ENCODE results near the gene HSDL2. TPM values are rescaled to one million over a fixed set of nuclear protein-coding genes. Genes with fewer than 3 reads are reported as not detected.

Gene HSDL2
- total and polyA plus RNA-seq, 10 of the 15 experiments (the other 5 are each of a cell fraction or from before 2014, with no cell fraction given): 20.9 to 46.1 (median 27.0) TPM

GRCh38 chr9:112447283-112447761 lies 67.4 kb downstream of the HSDL2 start:
- ChIA-PET SMC1A (ENCODE audit: uncharacterized antibody, unreplicated experiment) (interaction anchor here (0.6 kb wide), 1 partner anchor 1176 kb away, joined by 3 read pairs; no protein-coding TSS in a partner anchor), RAD21 (ENCODE audit: unreplicated experiment) (no interaction called here), POLR2A (no interaction called here), CTCF (interaction anchor here (0.8 to 0.9 kb wide), 2 partner anchors 264 to 456 kb away, joined by 3 to 4 read pairs; no protein-coding TSS in a partner anchor)
- ATAC-seq: no peak
- no peaks in the 10 kb centered on the region for H3K79me2 ChIP-seq (ENCODE audit: control insufficient read depth, insufficient read depth, low read length)
- no peak overlapping the region for H3K9ac ChIP-seq (ENCODE audit: control insufficient read depth, insufficient read depth, low read length)
- TF ChIP-seq RB1 (IDR thresholded peaks at IDR 0.05; ENCODE audit: borderline replicate concordance) (no peak), BCLAF1 (IDR thresholded peaks at IDR 0.05) (no peak), ELK1 (IDR thresholded peaks at IDR 0.05; ENCODE audit: low read depth, low read length) (no peak), SUZ12 (IDR thresholded peaks at IDR 0.05; ENCODE audit: unreplicated experiment) (no peak), SMAD5 (IDR thresholded peaks at IDR 0.05; ENCODE audit: low read depth) (no peak)
- in situ Hi-C loops (cut with MboI): no loop called here
- intact Hi-C loops (cut with micrococcal nuclease; ENCODE audit: unreplicated experiment): loop anchor here (10.0 kb wide), 2 partner anchors 353 to 457 kb away; no protein-coding TSS in a partner anchor
- H3K4me1 ChIP-seq (ENCODE audit: control insufficient read depth, insufficient read depth, low read length): peaks cover 4% of the 10 kb centered on the region; the same call in 1 of the 2 replicates
- no peak overlapping the region for H3K27ac ChIP-seq (ENCODE audit: control insufficient read depth, insufficient read depth)
- H3K4me3 ChIP-seq: no peak overlapping the region
- H3K27me3 ChIP-seq (replicated peaks in 1 of 2; ENCODE audit: control insufficient read depth in 2 of 2, insufficient read depth in 2 of 2, low read length in 1 of 2): no peaks in the 10 kb centered on the region
- BruUV-seq (replicated peaks): no TSS peak
- H3K4me2 ChIP-seq (ENCODE audit: control insufficient read depth, insufficient read depth): no peak overlapping the region
- no peaks in the 10 kb centered on the region for H3K36me3 ChIP-seq (ENCODE audit: control insufficient read depth in 2 of 2, insufficient read depth in 2 of 2, low read length in 1 of 2)
- no peak overlapping the region for H2AFZ ChIP-seq (ENCODE audit: control insufficient read depth, low read depth, low read length)
- H3K9me3 ChIP-seq (replicated peaks; ENCODE audit: control insufficient read depth, insufficient read depth, low read length): no peaks in the 10 kb centered on the region
- FAIRE-seq: no peak
- WGBS (ENCODE audit: insufficient coverage, insufficient replicate concordance, low lambda C conversion rate, missing lambda C conversion rate): 69% methylated on average over 2 of the region's 2 CpGs
- no peaks in the 10 kb centered on the region for H4K20me1 ChIP-seq (ENCODE audit: control insufficient read depth, insufficient read depth)
- no peak for DNase-seq (ENCODE audit: low read depth, low spot score)
